NCI-H510A (cell line): ENCODE results near the gene LTBP4.

Source experiments
- DNase-seq: peaks from one replicate; lab custom pipeline; 2025; lab: John Stamatoyannopoulos, UW

Gene LTBP4

GRCh38 chr19:40597329-40597838 is 3.8 kb upstream of the LTBP4 start:
- no peak for DNase-seq

GRCh38 chr19:40598121-40598917 is 2.9 kb upstream of the LTBP4 start:
- DNase-seq, result peak; percentile 70

GRCh38 chr19:40598918-40599307 is 2.3 kb upstream of the LTBP4 start:
- no peak for DNase-seq

DNA sequence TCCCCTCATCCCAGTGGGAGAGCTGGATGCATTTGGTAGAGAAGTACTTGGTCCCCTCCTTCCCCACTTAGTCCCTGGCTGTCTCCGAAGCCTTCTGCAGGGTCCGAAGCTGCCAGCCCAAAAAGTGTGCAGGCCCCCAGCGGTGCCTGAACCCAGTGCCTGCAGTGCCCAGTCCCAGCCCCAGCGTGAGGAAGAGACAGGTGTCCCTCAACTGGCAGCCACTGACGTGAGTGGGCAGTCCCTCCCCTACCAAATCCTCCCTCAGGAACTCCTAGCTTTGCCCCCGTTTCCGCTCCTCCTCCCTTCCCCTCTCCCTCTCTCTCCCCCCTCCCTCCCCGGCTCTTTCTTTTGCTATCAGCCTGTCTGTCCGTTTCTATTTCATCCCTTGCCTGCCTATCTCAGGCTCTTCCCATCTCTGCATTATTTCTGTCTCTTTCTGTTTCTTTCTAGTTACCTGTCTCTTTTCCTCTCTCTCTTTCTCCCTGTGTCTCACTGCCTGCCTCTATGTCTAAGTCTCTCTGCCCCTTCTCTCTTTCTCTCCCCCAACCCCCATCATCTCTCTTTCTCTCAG is 1.8 kb upstream of the LTBP4 start:
- no peak for DNase-seq

DNA sequence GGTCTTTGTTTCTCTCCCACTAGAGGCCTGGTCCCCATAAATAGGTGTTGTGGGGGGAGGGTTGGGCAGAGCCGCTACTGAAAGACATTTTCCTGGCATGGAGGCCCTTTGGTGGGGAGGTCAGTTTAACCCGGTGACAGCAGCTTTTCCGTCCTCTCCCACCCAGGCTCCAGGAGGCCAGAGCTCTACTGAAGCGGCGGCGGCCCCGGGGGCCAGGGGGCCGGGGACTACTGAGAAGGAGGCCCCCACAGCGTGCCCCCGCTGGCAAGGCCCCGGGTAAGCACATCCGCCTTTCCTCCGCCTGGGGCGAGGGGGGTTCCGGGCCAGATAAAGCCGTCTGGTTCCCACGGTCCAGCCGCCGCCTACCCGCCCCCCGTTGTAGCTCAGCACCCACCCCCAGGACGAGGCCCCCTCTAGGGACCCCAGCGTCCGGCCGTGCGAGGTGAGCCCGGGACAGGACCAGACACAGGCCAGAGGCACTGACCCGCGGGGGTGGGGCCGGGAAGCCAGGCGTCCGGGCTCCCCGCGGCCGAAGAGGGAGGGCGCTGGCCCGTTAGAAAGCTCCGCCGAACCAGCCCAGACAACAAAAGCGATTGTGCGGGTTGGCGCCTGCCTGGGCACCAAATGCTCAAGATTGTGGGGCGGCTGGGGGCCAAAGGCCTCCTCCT is 1.1 kb upstream of the LTBP4 start:
- DNase-seq, result no peak

GRCh38 chr19:40600570-40601133 is 517 bp upstream of the LTBP4 start:
- DNase-seq, result no peak

DNA sequence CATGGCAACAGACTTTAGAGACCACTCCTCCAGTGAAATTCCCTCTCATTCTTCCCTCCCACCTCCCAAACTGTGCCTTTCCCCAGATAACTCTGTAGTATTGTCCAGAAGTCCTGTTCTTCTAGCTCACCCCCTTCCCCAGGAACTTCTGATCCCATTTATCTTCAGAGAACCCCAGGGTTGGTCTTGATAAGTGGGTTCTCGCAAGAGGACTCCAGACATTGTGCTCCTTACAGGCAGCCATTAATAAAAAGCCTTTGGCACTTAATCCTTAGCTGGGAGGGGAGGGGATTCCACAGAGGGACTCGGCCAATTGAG is 1.9 kb downstream of the LTBP4 start:
- DNase-seq, result no peak

- peak; percentile 94 for DNase-seq
Observed at GRCh38 chr19:40603389-40604170, 2.4 kb downstream of the LTBP4 start.

- DNase-seq, result no peak
Observed at GRCh38 chr19:40604171-40604646, 3.0 kb downstream of the LTBP4 start.

- DNase-seq, result no peak
Observed at GRCh38 chr19:40604647-40605215, 3.6 kb downstream of the LTBP4 start.

DNA sequence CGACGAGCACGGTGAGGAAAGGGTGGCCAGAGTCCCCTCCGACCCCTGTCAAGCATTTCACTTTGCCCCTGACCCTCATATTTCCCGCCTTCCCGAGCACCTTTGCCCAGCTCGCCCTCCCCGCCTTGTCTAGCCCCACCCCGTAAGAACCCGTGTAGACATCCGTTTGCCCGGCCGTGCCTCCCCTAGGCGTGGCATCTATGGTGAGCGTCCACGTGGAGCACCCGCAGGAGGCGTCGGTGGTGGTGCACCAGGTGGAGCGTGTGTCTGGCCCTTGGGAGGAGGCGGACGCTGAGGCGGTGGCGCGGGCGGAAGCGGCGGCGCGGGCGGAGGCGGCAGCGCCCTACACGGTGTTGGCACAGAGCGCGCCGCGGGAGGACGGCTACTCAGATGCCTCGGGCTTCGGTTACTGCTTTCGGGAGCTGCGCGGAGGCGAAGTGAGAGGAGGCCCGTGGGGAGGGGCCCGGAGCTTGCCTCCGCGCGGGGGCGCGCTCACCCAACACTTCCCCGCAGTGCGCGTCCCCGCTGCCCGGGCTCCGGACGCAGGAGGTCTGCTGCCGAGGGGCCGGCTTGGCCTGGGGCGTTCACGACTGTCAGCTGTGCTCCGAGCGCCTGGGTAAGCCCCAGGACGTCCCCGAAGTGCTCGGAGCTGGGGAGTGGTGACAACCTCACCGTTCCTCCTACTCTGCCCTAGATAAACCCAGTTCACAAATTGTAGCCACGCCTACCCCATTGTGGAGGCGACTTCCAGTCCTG is 4.2 kb downstream of the LTBP4 start:
- DNase-seq, result peak; percentile 88

DNA sequence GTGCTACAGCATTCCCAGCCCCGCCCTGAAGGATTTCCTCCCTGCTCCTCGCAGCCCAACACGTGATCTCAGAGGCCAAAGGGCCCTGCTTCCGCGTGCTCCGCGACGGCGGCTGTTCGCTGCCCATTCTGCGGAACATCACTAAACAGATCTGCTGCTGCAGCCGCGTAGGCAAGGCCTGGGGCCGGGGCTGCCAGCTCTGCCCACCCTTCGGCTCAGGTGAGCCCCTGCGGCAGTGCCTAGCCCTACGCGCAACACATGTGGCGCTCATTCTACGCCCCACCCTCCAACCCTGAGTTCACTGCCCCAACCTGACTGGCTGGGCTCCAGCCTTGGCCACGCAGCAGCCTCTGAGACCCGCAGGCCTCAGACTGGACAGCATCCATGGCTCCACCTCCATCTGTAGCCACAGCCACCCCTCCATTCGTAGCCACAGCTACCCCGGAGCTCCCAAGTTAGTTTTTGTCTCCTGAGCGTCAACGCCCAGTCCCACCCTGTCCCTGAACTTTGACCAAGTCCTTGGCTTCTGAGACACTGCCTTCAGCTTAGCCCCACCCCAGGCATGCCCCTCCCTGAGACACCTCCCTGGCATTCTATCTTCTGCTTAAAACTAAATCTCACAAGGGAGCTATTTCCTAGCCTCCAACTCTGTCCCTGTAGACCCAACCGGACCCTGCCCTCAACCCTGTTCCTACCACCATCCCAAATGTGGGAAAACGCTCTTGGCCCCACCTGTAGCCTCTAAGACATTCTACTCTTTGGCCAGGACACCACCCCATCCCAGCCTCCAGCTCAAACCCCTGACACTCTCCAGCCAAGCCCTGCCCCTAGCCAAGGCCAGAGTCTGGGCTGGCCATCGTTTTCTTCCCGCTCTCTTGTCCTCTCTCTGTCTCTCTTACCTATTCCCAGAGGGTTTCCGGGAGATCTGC is 6.4 kb downstream of the LTBP4 start:
- DNase-seq, result no peak

- no peak for DNase-seq
Observed at GRCh38 chr19:40608240-40608621, 7.1 kb downstream of the LTBP4 start.

GRCh38 chr19:40608957-40609356 is 7.8 kb downstream of the LTBP4 start:
- DNase-seq, result no peak

DNA sequence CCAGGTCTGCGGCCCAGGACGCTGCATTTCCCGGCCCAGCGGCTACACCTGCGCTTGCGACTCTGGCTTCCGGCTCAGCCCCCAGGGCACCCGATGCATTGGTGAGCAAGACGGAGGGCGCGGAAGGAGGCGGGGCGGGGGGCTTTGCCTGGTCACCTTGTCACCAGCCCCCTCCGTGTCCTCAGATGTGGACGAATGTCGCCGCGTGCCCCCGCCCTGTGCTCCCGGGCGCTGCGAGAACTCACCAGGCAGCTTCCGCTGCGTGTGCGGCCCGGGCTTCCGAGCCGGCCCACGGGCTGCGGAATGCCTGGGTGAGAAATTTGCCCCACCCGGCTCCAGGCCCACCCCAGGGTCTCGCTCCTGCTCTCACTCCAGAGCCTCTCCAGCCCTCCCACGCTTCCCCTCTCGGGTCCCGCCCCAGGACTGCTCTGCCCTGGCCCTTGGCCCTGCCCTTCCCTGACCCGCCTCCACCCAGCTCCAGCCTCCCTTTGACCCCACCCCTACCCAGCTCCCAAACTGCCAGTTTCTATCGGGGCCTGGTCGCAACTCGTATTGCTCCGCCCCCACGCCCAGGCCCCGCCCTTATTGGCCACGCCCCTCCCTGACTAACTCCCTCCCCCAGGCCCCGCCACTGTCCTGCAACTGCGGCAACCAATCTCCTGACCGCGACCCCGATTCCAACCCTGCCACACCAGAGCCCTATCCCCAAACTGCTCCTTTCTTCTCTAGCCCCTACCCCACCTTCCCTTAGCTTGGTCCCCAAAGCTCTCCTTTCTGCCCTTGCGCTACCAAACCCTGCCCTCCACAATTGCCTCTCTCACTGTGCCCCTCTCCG is 8.6 kb downstream of the LTBP4 start:
- DNase-seq, result no peak

DNA sequence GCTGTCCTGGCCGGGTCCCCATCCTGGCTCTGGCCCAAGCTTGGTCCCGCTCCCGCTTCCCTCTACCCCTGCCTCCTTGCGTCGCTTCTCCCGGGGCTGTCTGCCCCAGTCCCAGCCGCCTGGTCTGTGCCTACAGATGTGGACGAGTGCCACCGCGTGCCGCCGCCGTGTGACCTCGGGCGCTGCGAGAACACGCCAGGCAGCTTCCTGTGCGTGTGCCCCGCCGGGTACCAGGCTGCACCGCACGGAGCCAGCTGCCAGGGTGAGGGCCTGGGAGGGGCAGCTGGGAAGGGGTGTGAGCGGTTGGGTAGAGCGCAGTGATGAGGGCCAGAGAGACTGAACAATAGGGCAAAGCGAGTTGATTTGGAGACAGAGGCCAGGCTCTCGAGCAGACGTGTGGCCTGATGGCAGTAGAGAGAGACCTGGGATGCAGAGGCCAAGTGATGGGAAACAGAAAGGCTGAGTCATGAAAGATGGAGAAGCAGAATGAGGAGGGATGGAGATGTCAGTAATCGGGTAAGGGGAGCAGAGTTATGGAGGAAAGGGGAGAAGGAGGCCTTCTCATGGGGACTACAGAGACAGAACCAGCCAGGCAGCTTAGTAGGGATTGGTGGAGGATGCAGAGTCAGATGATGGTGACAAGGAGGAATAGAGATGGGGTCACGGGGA is 9.4 kb downstream of the LTBP4 start:
- DNase-seq, result no peak

- peak; percentile 33 for DNase-seq
Observed at GRCh38 chr19:40611096-40611495, 9.9 kb downstream of the LTBP4 start.
